AG09319 (cell line): ENCODE data around the gene ELOF1.

Experiments
- DNase-seq: peaks from one replicate; pipeline ENCODE4 v3.0.0-alpha.2; 2010; ENCODE audit warnings: low read depth; ENCODE audit errors: extremely low read depth
- TF ChIP-seq, protein P1 (sequence below): IDR thresholded peaks from 2 replicates; pipeline ENCODE4 v1.5.1; 2011; ENCODE audit warnings: low read depth, mild to moderate bottlenecking, inconsistent platforms, low read length, moderate library complexity

ELOF1 gene

DNA sequence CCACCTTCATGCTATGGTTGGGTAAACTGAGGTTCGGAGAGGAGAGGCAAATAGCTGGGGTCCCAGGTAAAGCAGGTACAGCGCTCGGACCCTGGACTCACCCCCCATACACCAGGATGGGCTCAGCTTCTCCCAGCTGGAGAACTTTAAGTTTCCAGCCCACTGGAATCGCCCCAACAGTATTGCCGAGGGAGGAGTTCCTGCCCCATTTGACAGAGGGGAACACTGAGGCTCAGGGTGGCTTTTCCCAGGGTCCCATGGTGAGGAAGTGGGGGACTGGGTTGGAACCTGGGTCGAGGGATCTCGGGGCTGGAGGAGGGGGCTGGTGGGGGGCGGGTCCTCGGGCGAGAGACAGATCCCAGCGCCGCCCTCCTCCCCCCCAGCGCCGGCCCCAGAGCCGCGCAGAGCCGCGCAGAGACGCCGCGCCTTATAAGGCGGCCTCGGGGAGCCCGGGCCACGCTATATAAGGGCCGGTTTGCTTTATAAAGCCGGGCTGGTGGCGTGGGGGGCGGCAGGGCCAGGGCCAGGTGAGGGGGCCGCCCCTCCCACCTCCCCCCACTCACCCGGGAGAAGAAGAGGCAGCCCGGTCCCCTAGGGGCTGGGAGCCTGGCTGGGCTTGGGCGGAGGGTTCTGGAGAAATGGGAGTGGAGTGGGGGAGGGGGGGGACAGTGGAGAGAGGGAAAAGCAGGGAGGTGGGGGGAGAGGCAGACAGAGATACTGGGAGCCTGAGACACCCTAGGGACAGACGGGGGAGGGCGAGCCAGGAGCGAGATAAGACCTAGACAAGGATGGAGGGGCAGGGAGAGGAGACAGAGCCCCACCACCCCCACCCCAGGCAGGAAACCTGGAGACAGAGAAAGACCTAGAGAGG is 19.3 kb downstream of the ELOF1 start:
- TF ChIP-seq, protein P1, sequence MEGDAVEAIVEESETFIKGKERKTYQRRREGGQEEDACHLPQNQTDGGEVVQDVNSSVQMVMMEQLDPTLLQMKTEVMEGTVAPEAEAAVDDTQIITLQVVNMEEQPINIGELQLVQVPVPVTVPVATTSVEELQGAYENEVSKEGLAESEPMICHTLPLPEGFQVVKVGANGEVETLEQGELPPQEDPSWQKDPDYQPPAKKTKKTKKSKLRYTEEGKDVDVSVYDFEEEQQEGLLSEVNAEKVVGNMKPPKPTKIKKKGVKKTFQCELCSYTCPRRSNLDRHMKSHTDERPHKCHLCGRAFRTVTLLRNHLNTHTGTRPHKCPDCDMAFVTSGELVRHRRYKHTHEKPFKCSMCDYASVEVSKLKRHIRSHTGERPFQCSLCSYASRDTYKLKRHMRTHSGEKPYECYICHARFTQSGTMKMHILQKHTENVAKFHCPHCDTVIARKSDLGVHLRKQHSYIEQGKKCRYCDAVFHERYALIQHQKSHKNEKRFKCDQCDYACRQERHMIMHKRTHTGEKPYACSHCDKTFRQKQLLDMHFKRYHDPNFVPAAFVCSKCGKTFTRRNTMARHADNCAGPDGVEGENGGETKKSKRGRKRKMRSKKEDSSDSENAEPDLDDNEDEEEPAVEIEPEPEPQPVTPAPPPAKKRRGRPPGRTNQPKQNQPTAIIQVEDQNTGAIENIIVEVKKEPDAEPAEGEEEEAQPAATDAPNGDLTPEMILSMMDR = no peak
- DNase-seq = no peak

- TF ChIP-seq, protein P1 = no peak
- peak; percentile 28 for DNase-seq
Measured at GRCh38 chr19:11538232-11539036, 20.6 kb downstream of the ELOF1 start, which contains the start of gene CNN1. CNN1 (plus strand) TSS chr19:11538851; CDS start chr19:11538928, 77 bp downstream.

- TF ChIP-seq, protein P1 = peak; percentile 68
- peak; percentile 71 for DNase-seq
Measured at GRCh38 chr19:11535792-11536595, 23.0 kb downstream of the ELOF1 start.

- no peak for DNase-seq
Measured at GRCh38 chr19:11534948-11535347, 24.1 kb downstream of the ELOF1 start.

GRCh38 chr19:11534538-11534937 is 24.5 kb downstream of the ELOF1 start:
- no peak for DNase-seq

More at GRCh38 chr19:11534948-11535347, 24.1 kb downstream of the ELOF1 start:
- TF ChIP-seq, protein P1 = no peak

DNA sequence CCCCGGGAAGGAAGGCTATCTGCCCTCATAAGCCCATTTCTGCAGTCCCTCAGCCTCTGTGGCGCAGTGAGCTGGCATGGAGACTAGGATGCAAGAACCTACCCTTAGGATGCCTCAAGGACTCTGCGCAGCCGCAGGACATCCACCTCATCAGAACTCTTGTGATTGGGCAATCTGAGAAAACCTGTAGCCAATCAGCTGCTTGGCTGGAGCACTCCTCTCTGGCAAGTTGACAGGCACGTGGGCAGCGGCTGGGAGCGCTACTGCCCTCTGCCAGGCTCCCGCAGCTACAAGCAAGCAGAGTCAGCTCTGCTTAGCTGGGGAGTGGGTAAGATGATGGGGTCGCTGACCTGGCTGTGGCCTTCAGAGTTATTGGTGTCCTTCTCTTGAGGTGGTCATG is 28.6 kb downstream of the ELOF1 start:
- TF ChIP-seq, protein P1 = no peak; the same call in 1 of the 2 replicates
- DNase-seq = no peak

More at GRCh38 chr19:11534538-11534937, 24.5 kb downstream of the ELOF1 start:
- TF ChIP-seq, protein P1 = no peak
